Activated T-cell treated with anti-CD3 and anti-CD28 coated beads for 24 hours (primary cell): ENCODE measurements around the gene ITPR2.

Experiments used
- DNase-seq: peaks from one replicate; pipeline ENCODE4 v3.0.0-alpha.2; 2020; ENCODE audit warnings: low read depth

Gene ITPR2

GRCh38 chr12:26754148-26754547 lies 78.8 kb downstream of the ITPR2 start:
- no peak for DNase-seq

GRCh38 chr12:26751179-26751578 lies 81.8 kb downstream of the ITPR2 start:
- DNase-seq = no peak

GRCh38 chr12:26750531-26751175 lies 82.3 kb downstream of the ITPR2 start:
- DNase-seq = no peak

GRCh38 chr12:26749781-26750180 lies 83.2 kb downstream of the ITPR2 start:
- no peak for DNase-seq

DNA sequence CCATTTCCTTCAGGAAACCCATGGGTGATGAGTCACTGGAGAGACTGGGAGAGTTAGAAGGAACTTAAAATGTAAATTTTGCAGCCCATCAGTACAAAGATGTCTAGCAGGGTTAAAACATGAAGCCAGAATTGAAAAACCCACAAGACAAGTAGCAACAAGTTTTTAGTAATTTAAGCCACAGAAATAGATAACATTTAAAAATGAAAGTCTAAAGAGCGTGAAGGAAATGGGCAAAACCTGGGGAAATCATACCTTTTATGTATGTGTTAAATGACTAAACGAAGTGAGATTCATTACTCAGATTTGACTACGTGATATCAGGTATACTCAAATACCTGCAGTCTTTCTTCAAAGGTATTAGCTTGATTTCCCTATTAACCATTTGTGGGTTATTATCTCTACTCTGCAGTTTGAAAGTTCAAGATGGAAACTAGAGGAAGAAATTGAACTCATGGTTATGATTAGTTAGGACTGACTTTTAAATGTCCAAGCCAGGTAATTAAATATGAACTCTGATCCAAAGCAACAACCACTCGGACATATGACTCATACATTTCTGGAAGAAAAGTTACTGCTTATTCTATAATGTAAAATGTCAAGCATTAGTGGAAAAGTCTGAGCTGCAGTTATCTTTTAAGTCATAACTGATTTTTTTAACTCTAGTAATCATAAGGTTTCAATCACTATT lies 84.1 kb downstream of the ITPR2 start:
- DNase-seq = peak; percentile 13

GRCh38 chr12:26748412-26748740 lies 84.6 kb downstream of the ITPR2 start:
- no peak for DNase-seq

DNA sequence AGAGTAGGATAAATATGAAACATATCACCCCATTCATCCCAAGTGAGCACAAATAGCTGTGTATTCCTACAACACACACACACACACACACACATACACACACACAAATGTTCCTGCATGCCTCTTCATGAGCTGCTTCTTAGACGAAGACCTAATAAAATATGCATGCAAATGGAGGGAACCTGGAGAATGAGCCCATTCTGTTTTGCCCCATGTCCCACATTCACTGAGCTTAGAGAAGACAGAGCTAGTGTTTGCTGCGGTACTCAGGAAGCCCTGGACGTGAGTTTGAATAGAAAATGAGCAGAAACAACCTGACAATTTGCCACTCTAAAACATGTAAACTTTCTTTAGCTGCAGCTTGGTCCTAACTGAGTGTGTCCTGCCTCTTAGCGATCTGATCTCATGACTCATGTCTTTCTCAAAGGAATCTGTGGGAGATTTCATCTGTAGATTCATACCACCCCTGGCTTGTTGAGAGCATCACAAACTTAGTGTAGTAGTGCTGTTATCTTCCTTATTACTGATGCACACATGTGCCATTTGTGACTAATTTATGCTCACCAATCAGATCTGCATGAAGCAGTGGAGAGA lies 86.8 kb downstream of the ITPR2 start:
- DNase-seq = no peak

DNA sequence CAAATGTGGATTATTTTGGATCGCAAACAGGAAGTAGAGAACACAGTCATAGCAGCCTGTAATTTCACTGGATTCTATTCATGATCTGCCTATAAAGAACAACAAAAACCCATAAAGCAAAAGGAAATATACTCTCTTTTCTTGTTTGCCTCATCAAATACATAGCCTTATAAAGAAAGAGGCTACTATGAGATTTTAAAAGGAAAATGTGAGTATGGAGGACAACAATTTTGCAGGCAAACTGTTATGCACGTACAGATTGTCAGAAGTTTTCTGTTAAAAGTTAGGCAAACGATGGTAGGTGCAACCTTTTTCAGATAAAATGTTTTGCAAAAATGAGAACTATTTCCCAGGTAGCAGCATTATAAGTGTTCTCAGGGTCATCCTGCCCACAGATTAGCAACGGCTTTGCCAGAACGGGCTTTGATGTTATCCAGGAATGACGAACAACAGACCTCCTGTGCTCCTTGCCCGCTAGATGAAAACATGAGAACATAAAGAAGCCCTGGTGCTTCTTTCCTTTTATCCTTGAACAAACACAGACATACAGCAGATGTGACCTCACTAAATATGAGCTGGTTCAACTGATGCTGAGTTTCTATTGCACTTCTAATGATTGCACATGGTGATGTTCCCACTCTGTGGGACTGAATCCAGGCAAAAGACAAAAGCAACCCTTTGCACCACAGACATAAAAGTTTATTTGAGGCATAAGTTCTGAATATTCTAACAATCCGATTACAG lies 88.1 kb downstream of the ITPR2 start:
- DNase-seq = no peak

DNA sequence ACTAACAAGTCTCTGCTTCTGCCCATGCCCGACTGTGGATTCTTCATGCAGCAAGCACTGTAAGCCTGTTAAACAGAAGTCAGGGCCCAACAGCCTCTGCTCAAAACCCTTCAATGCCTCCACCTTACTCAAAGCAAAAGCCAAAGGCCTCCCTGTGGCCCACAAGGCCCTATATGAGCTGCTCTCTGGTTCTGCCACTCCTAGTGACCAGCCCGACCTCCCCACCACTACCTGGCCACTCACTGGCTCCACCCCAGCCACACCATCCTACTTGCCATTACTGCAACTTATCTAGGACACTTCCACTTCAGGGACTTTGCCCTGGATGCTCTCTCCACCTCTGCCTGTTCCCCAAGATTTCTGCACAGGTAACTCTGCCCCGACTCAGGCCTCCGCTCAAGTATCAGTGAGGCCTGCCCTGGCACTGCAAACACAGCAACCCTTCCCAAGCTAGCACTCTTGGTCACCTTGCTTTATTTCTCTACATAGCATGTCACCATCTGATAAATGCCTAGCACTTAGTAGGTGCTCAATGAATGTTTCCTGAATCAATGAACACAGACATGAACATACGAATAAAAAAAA lies 88.9 kb downstream of the ITPR2 start:
- no peak for DNase-seq

- no peak for DNase-seq
These were observed 91.3 kb downstream of the ITPR2 start for GRCh38 chr12:26741584-26742227.

GRCh38 chr12:26740991-26741390 lies 92.0 kb downstream of the ITPR2 start:
- DNase-seq = no peak

- DNase-seq = no peak
These were observed 92.6 kb downstream of the ITPR2 start for GRCh38 chr12:26740348-26740747.

GRCh38 chr12:26737487-26738030 lies 95.4 kb downstream of the ITPR2 start:
- no peak for DNase-seq

GRCh38 chr12:26736563-26737486 lies 96.2 kb downstream of the ITPR2 start:
- no peak for DNase-seq

DNA sequence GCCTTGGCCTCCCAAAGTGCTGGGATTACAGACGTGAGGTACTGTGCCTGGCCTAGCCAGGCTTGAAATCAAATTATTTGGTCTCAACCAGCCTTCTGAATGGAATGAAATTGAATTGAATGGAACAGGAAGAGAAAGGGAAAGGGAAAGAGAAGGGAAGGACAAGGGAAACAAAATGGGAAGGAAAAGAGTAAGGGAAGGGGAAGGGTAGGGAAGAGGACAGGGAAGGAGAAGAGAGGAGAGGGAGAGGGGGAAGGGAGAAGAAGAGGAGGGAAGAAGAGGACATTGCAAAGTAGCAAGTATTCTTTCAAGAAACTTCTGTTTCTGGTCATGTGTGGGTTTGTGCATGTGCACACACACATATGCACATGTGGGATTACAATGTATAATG lies 97.8 kb downstream of the ITPR2 start:
- DNase-seq = no peak

GRCh38 chr12:26734510-26735248 lies 98.3 kb downstream of the ITPR2 start:
- no peak for DNase-seq

DNA sequence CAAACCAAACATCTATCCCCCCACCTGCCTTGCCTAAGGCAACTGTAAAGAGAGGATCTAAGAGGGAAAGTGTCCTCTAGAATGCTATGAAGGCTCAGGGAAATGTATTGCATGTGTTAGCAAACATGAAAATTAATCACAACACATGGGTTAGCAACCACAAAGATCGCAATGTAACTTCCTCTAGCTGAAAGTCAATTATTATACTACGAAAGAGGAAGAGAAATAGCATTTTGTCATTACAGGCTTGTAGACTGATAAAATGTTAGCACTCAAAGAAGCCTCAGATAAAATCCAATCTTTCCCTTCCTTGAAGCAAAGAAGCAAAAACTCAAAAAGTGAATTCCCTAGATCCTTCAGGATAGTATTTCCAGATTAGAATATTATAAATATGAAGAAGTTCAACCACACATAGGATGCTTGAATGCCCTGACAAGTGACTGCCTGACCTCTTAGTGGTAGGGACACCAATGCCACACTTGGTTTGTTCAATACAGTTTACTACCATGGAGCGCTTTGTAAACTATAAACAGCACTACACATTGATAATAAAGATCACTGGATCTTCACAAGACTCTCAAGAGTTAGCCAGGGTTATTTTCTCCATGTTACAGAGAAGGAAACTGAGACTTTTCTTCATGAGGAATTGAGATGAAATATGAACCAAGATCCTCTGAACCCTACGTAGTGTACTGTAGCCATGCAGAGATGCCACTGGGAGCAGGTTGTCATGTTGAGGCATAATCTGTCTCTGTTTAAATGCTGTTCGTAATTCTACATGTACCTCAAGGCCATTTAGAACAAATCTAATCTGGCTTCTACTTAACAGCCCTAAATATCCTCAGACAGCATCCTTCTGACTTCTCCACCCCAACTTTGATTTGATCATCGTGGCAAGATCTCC lies 100.7 kb downstream of the ITPR2 start:
- DNase-seq = no peak

DNA sequence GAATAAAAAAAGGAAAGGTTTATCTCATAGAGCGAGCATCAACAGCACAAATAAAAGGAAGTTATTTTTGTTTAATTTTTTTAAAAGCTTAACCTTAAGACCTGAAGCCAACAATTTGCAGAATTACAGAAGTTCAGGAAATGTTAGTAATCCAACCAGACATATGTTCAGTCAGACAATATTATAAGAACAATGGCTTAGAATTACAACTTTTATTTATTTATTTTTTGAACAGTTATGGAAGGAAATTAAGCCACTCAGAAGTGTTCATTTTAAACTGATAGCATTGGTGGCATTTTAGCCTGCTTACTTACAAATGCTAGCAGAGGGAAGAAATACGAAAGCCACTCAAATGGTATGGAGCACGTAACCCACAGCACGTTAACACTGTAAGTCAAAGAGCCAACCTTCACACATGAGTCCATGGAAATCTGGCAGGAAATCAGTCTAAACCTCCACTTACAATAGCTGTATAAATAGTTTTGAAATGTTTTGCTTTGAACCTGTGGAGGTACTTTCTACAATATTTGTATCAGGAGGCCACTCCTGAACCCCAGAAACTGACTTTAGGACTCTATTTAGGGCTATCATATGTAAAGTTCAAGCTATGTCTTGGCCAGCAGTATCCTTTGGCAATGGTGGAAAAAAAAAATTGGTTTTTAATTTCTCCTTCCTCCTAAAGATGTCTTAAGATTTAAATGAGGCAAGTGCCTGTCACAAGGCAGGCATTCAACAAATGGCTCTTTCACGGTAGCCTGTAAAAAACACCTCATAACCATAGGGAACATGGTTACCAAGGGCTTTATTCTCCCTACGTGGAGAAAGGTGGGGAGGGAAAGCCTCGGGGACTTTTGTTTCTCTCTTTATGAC lies 102.3 kb downstream of the ITPR2 start:
- DNase-seq = no peak
